Mucosa of descending colon (tissue), 3 donors: ENCODE data around the gene RFX5. TPM values are rescaled to one million over a fixed set of nuclear protein-coding genes. Genes with fewer than 3 reads are reported as not detected.

Experiments used
- ATAC-seq: fragments of 200-7000 bp; cut with Tn5 transposase; one replicate; pipeline ENCODE4 v1.9.1; 2020; ENCODE audit warnings: mild to moderate bottlenecking, moderate library complexity
- DNase-seq, 3 donors: peaks; one replicate each; pipeline ENCODE4 v3.0.0-alpha.2; 2020
- H3K36me3 ChIP-seq: fragments of 200-600 bp; one replicate; pipeline ENCODE4 v1.8.0; 2021; ENCODE audit warnings: low read depth, mild to moderate bottlenecking
- H3K4me1 ChIP-seq: fragments of 200-600 bp; one replicate; pipeline ENCODE4 v1.8.0; 2021; ENCODE audit warnings: low read depth, mild to moderate bottlenecking
- H3K4me3 ChIP-seq: fragments of 200-600 bp; one replicate; pipeline ENCODE4 v1.8.0; 2021; ENCODE audit warnings: mild to moderate bottlenecking
- H3K9me3 ChIP-seq: fragments of 200-600 bp; one replicate; pipeline ENCODE4 v1.8.0; 2021; ENCODE audit warnings: mild to moderate bottlenecking
- CTCF ChIP-seq: fragments of 200-600 bp; IDR thresholded peaks from one replicate; pipeline ENCODE4 v1.8.0; 2022; ENCODE audit warnings: antibody characterized with exemption, mild to moderate bottlenecking
- intact Hi-C, 2 donors: fragments of 100-400 bp; cut with DNase I in 1 of 2; cut with micrococcal nuclease in 1 of 2; formaldehyde crosslinking; loops; one replicate each; pipeline versions ENCODE4 v1.11.0 to v1.11.1; 2022; cut with DNase I, micrococcal nuclease
- total RNA-seq, 3 donors: library from RNA; stranded (reverse); fragmentation: NEBNext Ultra II Directional in 2 of 3; extraction: Animal tissue kit (Norgen Biotek cat#: 25700) in 2 of 3; gene quantifications; one replicate each; pipeline versions ENCODE4 v1.2.1 to v1.2.4, GENCODE V29; 2021 to 2023
- donor health status: DM: no; HTN: no; CAD: no; lungs with moderate emphysema.
- donor health status: DM: no; HTN: no; CAD: no.
- donor health status: DM: no; HTN: yes; CAD: no.

RFX5 gene
- total RNA-seq, 3 donors from 2014 or later = 20.5 to 45.3 (median 31.8) TPM

GRCh38 chr1:151384584-151384983 lies 37.5 kb upstream of the RFX5 start:
- intact Hi-C loops = no loop called here
- Histone ChIP-seq H3K9me3 (no peaks in the 10 kb centered on the region), H3K36me3 (no peaks in the 10 kb centered on the region), H3K4me1 (no peaks in the 10 kb centered on the region), H3K4me3 (no peak overlapping the region)
- no peak for ATAC-seq
- DNase-seq = no peak
- no peak for TF ChIP-seq CTCF

GRCh38 chr1:151377150-151377884 lies 30.3 kb upstream of the RFX5 start:
- no peak overlapping the region for H3K4me3 ChIP-seq
- peaks cover 18% of the 10 kb centered on the region for H3K4me1 ChIP-seq
- DNase-seq = peak in 1 of 3 donors; percentile 75
- no peaks in the 10 kb centered on the region for H3K36me3 ChIP-seq
- TF ChIP-seq CTCF = no peak
- intact Hi-C loops = no loop called here
- peak; percentile 57 for ATAC-seq
- no peaks in the 10 kb centered on the region for H3K9me3 ChIP-seq

- H3K4me3 ChIP-seq = no peak overlapping the region
- H3K9me3 ChIP-seq = no peaks in the 10 kb centered on the region
- intact Hi-C loops = no loop called here
- peaks cover 39% of the 10 kb centered on the region for H3K4me1 ChIP-seq
- H3K36me3 ChIP-seq = no peaks in the 10 kb centered on the region
- DNase-seq (peak in 1 of 3 donors; percentile 48), ATAC-seq (no peak)
- TF ChIP-seq CTCF = no peak
These were observed 26.1 kb upstream of the RFX5 start for GRCh38 chr1:151373196-151373595.

GRCh38 chr1:151372058-151372934 lies 25.2 kb upstream of the RFX5 start, which contains the start of gene SELENBP1:
Gene SELENBP1 (minus strand): TSS chr1:151372705. CDS start chr1:151372641, 64 bp downstream.
- DNase-seq (peak; percentile 88 to 98 (median 93)), ATAC-seq (peak; percentile 84)
- Histone ChIP-seq H3K9me3 (no peaks in the 10 kb centered on the region), H3K36me3 (no peaks in the 10 kb centered on the region), H3K4me3 (peak within 1 kb of the TSS; percentile 50), H3K4me1 (peaks cover 38% of the 10 kb centered on the region)
- no peak for TF ChIP-seq CTCF
- intact Hi-C loops = no loop called here

- H3K36me3 ChIP-seq = no peaks in the 10 kb centered on the region
- intact Hi-C loops = no loop called here
- H3K4me3 ChIP-seq = peak overlapping the region; percentile 50
- ATAC-seq = peak; percentile 35
- DNase-seq = peak; percentile 70 to 83 (median 79)
- peaks cover 33% of the 10 kb centered on the region for H3K4me1 ChIP-seq
- H3K9me3 ChIP-seq = no peaks in the 10 kb centered on the region
- no peak for TF ChIP-seq CTCF
These were observed 24.5 kb upstream of the RFX5 start for GRCh38 chr1:151371370-151372057.
